ENCODE measurements around the gene CCDC80. TPM values are rescaled to one million over a fixed set of nuclear protein-coding genes. Genes with fewer than 3 reads are reported as not detected.

CCDC80 gene
- total and polyA plus RNA-seq, 9 of the 15 experiments (the other 6 are each of a cell fraction or from before 2014, with no cell fraction given): 0.17 to 2.0 (median 1.1) TPM

GRCh38 chr3:112561734-112562529 lies 79.0 kb downstream of the CCDC80 start, which contains the start of the genes ATG3 and SLC35A5 (continued):
- peak; percentile 65 for TF ChIP-seq ETS1 (conservative IDR thresholded peaks at IDR 0.05; ENCODE audit: control insufficient read depth, low read depth, low read length)
- TF ChIP-seq MCM2 (IDR thresholded peaks at IDR 0.05; ENCODE audit: low read depth): no peak
- TF ChIP-seq NEUROD1 (IDR thresholded peaks at IDR 0.05; ENCODE audit: borderline replicate concordance, low read depth, low read length, partially characterized antibody): no peak
- no peak for TF ChIP-seq ZNF263 (CRISPR knock-in tag; IDR thresholded peaks at IDR 0.05; ENCODE audit: borderline replicate concordance)
- peak; percentile 56; the same call in 1 of the 2 replicates for TF ChIP-seq FOXP1 (CRISPR knock-in tag; IDR thresholded peaks at IDR 0.05)
- no peak for TF ChIP-seq SP2 (IDR thresholded peaks at IDR 0.05; ENCODE audit: extremely low read depth, low read depth, low read length, poor library complexity, severe bottlenecking)
- no peak for TF ChIP-seq RFX5 (IDR thresholded peaks at IDR 0.05; ENCODE audit: low read depth, low read length)
- TF ChIP-seq CBX5 (IDR thresholded peaks at IDR 0.05; ENCODE audit: borderline replicate concordance, low read depth): no peak
- peak; percentile 54 for TF ChIP-seq TBP (optimal IDR thresholded peaks at IDR 0.05; ENCODE audit: low read depth, low read length)
- peak; percentile 85 for TF ChIP-seq SUPT5H (IDR thresholded peaks at IDR 0.05)
- TF ChIP-seq ZNF224 (CRISPR knock-in tag; IDR thresholded peaks at IDR 0.05): no peak
- peak; percentile 100 for TF ChIP-seq BHLHE40 (IDR thresholded peaks at IDR 0.05; ENCODE audit: low read length)
- TF ChIP-seq ERF (CRISPR knock-in tag; IDR thresholded peaks at IDR 0.05): no peak
- no peak for TF ChIP-seq ZBTB33 (CRISPR knock-in tag; IDR thresholded peaks at IDR 0.05)
- no peak for TF ChIP-seq XRCC3 (IDR thresholded peaks at IDR 0.05)
- no peak for TF ChIP-seq NFIX (CRISPR knock-in tag; IDR thresholded peaks at IDR 0.05; ENCODE audit: low read depth)
- TF ChIP-seq RAD51 (IDR thresholded peaks at IDR 0.05; ENCODE audit: borderline replicate concordance, low read depth): peak; percentile 99
- peak in 1 of 2 experiments; percentile 39; a peak in 1 of 4 replicates for TF ChIP-seq FOXA3 (CRISPR knock-in tag; conservative IDR thresholded peaks at IDR 0.05 in 1 of 2, IDR thresholded peaks at IDR 0.05 in 1 of 2)
- no peak for TF ChIP-seq ZNF217 (CRISPR knock-in tag; IDR thresholded peaks at IDR 0.05)
- peak; percentile 43; the same call in 1 of the 2 replicates for TF ChIP-seq CEBPG (CRISPR knock-in tag; IDR thresholded peaks at IDR 0.05)
- TF ChIP-seq CEBPG (tag; conservative IDR thresholded peaks at IDR 0.05 in 1 of 2, IDR thresholded peaks at IDR 0.05 in 1 of 2): peak in 1 of 2 experiments; percentile 71; a peak in 3 of 4 replicates
- TF ChIP-seq SRSF1 (IDR thresholded peaks at IDR 0.05; ENCODE audit: low read depth, low read length): no peak
- TF ChIP-seq ZNF232 (CRISPR knock-in tag; IDR thresholded peaks at IDR 0.05): no peak
- TF ChIP-seq HDAC8 (tag; IDR thresholded peaks at IDR 0.05): 0 out of 2 replicates have a peak, but pooled peaks have one; percentile 10
- no peak for TF ChIP-seq ZNF280A (IDR thresholded peaks at IDR 0.05; ENCODE audit: low read depth, partially characterized antibody)

Data from K562 (cell line).